ENCODE results near the gene MASP2. TPM values are rescaled to one million over a fixed set of nuclear protein-coding genes. Genes with fewer than 3 reads are reported as not detected.
A peak's percentile ranks its signal among the peaks of the same experiment; 100 is the strongest.
"Not testable (repeated sequence)": the region's sequence is repeated elsewhere in the genome, so short reads cannot be mapped to it uniquely, and the experiment has no call there.

The MASP2 gene
- total RNA-seq, 2 experiments from 2014 or later = 0.38 TPM; not detected in 1

DNA sequence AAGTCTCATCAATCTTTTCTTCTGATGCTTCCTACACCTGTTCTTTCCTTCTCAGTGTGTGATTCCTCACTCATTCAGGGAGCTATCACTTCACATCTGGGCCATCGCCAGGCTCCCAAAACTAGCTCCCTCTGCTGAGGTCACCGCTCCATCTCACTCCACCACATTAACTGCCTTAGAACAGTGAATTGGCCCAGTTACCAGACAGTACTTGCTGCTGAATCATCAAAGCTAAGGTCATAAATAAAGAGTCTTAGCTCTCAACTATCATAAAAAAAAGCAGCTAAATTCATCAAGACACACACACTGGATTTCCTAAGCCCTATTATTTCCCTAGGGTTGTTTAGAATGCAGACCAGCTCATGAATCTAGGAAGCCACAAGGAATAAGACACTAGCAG lies 31.6 kb upstream of the MASP2 start:
- no peak for DNase-seq (ENCODE audit: low spot score)
- Histone ChIP-seq H3K4me2 (ENCODE audit: low read length) (no peak overlapping the region), H3K79me2 (ENCODE audit: insufficient read depth, low read depth, low read length) (no peaks in the 10 kb centered on the region), H3K4me3 (ENCODE audit: low read depth, low read length, poor library complexity, severe bottlenecking) (no peak overlapping the region), H4K20me1 (ENCODE audit: insufficient read depth, low read length) (no peaks in the 10 kb centered on the region), H3K9me2 (ENCODE audit: insufficient read depth, low read length) (no peaks in the 10 kb centered on the region), H2AFZ (ENCODE audit: low read length) (no peak overlapping the region), H3K36me3 (ENCODE audit: insufficient read depth, low read length) (peaks cover 90% of the 10 kb centered on the region), H3K4me1 (ENCODE audit: insufficient read depth, low read length, poor library complexity, severe bottlenecking) (no peaks in the 10 kb centered on the region), H3K9me3 (ENCODE audit: low read length) (no peaks in the 10 kb centered on the region), H3K27ac (ENCODE audit: low read depth, low read length, poor library complexity, severe bottlenecking) (no peak overlapping the region)
- intact Hi-C loops (cut with micrococcal nuclease; ENCODE audit: unreplicated experiment) = no loop called here
- ChIA-PET POLR2A (interaction anchor here (0.8 to 1.0 kb wide), 2 partner anchors 20 to 39 kb away, joined by 3 read pairs; no protein-coding TSS in a partner anchor), CTCF (ENCODE audit: unreplicated experiment) (no interaction called here)
- no TSS peak for BruUV-seq (replicated peaks)
- TF ChIP-seq EZH2phosphoT487 (IDR thresholded peaks at IDR 0.05; ENCODE audit: borderline replicate concordance, low read depth, low read length) = no peak
- TF ChIP-seq, protein P1, sequence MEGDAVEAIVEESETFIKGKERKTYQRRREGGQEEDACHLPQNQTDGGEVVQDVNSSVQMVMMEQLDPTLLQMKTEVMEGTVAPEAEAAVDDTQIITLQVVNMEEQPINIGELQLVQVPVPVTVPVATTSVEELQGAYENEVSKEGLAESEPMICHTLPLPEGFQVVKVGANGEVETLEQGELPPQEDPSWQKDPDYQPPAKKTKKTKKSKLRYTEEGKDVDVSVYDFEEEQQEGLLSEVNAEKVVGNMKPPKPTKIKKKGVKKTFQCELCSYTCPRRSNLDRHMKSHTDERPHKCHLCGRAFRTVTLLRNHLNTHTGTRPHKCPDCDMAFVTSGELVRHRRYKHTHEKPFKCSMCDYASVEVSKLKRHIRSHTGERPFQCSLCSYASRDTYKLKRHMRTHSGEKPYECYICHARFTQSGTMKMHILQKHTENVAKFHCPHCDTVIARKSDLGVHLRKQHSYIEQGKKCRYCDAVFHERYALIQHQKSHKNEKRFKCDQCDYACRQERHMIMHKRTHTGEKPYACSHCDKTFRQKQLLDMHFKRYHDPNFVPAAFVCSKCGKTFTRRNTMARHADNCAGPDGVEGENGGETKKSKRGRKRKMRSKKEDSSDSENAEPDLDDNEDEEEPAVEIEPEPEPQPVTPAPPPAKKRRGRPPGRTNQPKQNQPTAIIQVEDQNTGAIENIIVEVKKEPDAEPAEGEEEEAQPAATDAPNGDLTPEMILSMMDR (conservative IDR thresholded peaks at IDR 0.05; ENCODE audit: low read length) = no peak

DNA sequence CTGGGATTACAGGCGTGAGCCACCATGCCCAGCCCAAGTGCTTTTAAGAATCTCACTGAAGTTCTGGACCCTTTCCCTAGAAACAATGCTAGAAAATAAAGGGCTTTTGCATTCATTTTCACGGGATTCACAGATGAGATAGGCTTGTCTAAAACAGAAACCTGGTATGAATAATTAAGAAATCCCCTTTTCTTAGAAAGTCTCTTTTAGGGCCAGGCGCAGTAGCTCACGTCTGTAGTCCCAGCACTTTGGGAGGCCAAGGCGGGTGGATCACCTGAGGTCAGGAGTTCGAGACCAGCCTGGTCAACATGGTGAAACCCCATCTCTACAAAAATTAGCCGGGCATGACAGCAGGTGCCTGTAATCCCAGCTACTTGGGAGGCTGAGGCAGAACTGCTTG lies 26.4 kb upstream of the MASP2 start:
- H3K9me3 ChIP-seq (ENCODE audit: low read length); DNase-seq (ENCODE audit: low spot score); intact Hi-C loops (cut with micrococcal nuclease; ENCODE audit: unreplicated experiment); H2AFZ ChIP-seq (ENCODE audit: low read length); BruUV-seq (replicated peaks); H3K4me3 ChIP-seq (ENCODE audit: low read depth, low read length, poor library complexity, severe bottlenecking); H4K20me1 ChIP-seq (ENCODE audit: insufficient read depth, low read length); H3K79me2 ChIP-seq (ENCODE audit: insufficient read depth, low read depth, low read length); H3K9me2 ChIP-seq (ENCODE audit: insufficient read depth, low read length); H3K4me2 ChIP-seq (ENCODE audit: low read length); POLR2A ChIA-PET: not testable (repeated sequence)
- Histone ChIP-seq H3K36me3 (ENCODE audit: insufficient read depth, low read length) (peaks cover 95% of the 10 kb centered on the region), H3K4me1 (ENCODE audit: insufficient read depth, low read length, poor library complexity, severe bottlenecking) (peaks cover 19% of the 10 kb centered on the region), H3K27ac (ENCODE audit: low read depth, low read length, poor library complexity, severe bottlenecking) (peak overlapping the region; percentile 27)
- CTCF ChIA-PET (ENCODE audit: unreplicated experiment) = interaction anchor here (1.9 kb wide), 1 partner anchor 36 kb away, joined by 4 read pairs; no protein-coding TSS in a partner anchor

DNA sequence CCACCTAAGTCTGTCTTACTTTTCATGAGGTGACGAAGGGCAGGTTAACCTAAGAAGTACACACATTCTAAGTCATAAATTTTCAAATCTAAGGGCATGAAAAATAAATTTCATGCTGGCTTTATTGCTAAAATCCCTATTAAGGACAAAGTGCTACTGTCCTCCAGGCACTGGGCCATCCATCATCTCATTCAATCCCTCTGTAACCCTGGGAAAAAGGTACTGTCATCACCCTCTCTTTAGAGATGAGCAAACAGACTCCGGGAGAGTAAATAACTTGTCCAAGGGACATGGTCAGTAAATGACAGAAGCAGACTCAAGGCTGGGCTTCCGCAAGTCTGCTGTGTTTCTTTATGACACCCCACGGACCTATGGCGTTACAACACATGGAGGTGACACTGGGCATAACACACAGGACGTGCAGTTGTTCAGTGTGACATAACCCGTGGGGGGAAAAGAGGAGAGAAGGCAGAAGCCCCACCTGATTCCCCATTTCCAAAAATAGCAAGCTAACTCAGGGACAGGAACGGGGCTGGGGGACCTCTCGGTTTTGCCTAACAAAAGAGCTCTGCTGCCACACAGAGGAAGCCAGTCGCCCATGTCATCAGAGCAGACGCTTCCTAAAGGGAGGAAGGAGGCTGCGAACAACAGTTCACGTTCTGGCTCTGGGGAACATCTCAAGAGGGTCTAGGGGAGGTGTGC lies 25.3 kb upstream of the MASP2 start:
- BruUV-seq (replicated peaks) = no TSS peak
- DNase-seq (ENCODE audit: low spot score) = peak; percentile 71
- Histone ChIP-seq H3K36me3 (ENCODE audit: insufficient read depth, low read length) (peaks cover 98% of the 10 kb centered on the region), H4K20me1 (ENCODE audit: insufficient read depth, low read length) (no peaks in the 10 kb centered on the region), H3K4me3 (ENCODE audit: low read depth, low read length, poor library complexity, severe bottlenecking) (no peak overlapping the region), H3K4me1 (ENCODE audit: insufficient read depth, low read length, poor library complexity, severe bottlenecking) (peaks cover 19% of the 10 kb centered on the region), H2AFZ (ENCODE audit: low read length) (no peak overlapping the region), H3K79me2 (ENCODE audit: insufficient read depth, low read depth, low read length) (no peaks in the 10 kb centered on the region), H3K9me2 (ENCODE audit: insufficient read depth, low read length) (no peaks in the 10 kb centered on the region), H3K9me3 (ENCODE audit: low read length) (no peaks in the 10 kb centered on the region), H3K4me2 (ENCODE audit: low read length) (peak overlapping the region; percentile 57), H3K27ac (ENCODE audit: low read depth, low read length, poor library complexity, severe bottlenecking) (peak overlapping the region; percentile 54)
- CTCF ChIA-PET (ENCODE audit: unreplicated experiment) = interaction anchor here (1.9 kb wide), 1 partner anchor 35 kb away, joined by 4 read pairs; no protein-coding TSS in a partner anchor
- intact Hi-C loops (cut with micrococcal nuclease; ENCODE audit: unreplicated experiment) = loop anchor here (1.0 kb wide), 1 partner anchor 35 kb away; no protein-coding TSS in a partner anchor
- TF ChIP-seq, protein P1 (conservative IDR thresholded peaks at IDR 0.05; ENCODE audit: low read length) = peak; percentile 65
- TF ChIP-seq EZH2phosphoT487 (IDR thresholded peaks at IDR 0.05; ENCODE audit: borderline replicate concordance, low read depth, low read length) = no peak
- POLR2A ChIA-PET = no interaction called here
